ENCODE data around the gene NTN1. TPM values are rescaled to one million over a fixed set of nuclear protein-coding genes. Genes with fewer than 3 reads are reported as not detected.

NTN1 gene
- total and polyA plus RNA-seq, 3 donors from 2014 or later, result 4.8 to 8.8 (median 7.6) TPM

DNA sequence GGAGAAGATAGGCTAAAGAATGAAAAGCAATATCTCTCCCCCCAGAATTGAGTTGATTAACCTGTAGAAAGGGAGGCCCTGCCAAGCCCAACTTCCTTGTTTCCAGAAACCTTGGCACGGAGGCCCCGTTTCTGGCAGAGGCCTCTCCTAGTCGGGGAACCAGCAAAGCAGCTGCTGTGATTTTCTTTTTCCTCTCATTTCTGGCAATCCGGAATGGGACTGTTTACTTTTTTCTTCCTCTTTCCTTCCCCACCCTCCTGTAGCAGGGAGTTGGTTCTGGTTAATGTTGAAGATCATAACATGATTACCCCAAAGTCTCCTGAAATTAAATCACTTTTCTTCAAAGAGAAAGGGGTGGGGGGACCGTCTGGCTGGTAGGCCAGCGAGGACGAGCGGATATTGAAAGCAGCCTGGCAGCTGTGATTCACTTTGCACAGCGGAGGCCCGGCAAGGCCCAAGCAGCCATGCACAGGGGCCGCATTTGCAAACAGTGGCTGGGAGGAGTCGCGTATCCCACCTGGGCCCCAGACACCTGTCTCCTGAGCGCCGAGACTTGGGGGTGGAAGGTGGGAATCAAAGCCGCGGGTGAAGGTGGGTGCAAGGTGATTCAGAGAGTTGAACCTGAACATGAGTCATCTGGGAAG lies 51.5 kb downstream of the NTN1 start:
- H3K4me1 ChIP-seq, result no peaks in the 10 kb centered on the region
- no peaks in the 10 kb centered on the region for H3K9me3 ChIP-seq
- no peaks in the 10 kb centered on the region for H3K27me3 ChIP-seq
- H3K36me3 ChIP-seq (ENCODE audit: low read depth, missing control alignments), result no peaks in the 10 kb centered on the region
- H3K4me3 ChIP-seq, result no peak overlapping the region
- TF ChIP-seq POLR2A (IDR thresholded peaks at IDR 0.05), result no peak
- TF ChIP-seq, protein P1, sequence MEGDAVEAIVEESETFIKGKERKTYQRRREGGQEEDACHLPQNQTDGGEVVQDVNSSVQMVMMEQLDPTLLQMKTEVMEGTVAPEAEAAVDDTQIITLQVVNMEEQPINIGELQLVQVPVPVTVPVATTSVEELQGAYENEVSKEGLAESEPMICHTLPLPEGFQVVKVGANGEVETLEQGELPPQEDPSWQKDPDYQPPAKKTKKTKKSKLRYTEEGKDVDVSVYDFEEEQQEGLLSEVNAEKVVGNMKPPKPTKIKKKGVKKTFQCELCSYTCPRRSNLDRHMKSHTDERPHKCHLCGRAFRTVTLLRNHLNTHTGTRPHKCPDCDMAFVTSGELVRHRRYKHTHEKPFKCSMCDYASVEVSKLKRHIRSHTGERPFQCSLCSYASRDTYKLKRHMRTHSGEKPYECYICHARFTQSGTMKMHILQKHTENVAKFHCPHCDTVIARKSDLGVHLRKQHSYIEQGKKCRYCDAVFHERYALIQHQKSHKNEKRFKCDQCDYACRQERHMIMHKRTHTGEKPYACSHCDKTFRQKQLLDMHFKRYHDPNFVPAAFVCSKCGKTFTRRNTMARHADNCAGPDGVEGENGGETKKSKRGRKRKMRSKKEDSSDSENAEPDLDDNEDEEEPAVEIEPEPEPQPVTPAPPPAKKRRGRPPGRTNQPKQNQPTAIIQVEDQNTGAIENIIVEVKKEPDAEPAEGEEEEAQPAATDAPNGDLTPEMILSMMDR (IDR thresholded peaks at IDR 0.05), result no peak
- no peak overlapping the region for H3K27ac ChIP-seq
- intact Hi-C loops (cut with DNase I; ENCODE audit: low total_unique reads), result no loop called here
- WGBS, 2 donors, result 58 to 63% methylated on average over 17 of the region's 17 CpGs
- DNase-seq, result no peak

GRCh38 chr17:9074131-9074530 lies 52.8 kb downstream of the NTN1 start:
- intact Hi-C loops (cut with DNase I; ENCODE audit: low total_unique reads), result no loop called here
- 93 to 96% methylated on average over 16 of the region's 16 CpGs for WGBS, 2 donors
- no peak for DNase-seq
- TF ChIP-seq, protein P1 (IDR thresholded peaks at IDR 0.05), result no peak
- TF ChIP-seq POLR2A (IDR thresholded peaks at IDR 0.05), result no peak
- no peaks in the 10 kb centered on the region for H3K36me3 ChIP-seq (ENCODE audit: low read depth, missing control alignments)
- H3K27ac ChIP-seq, result no peak overlapping the region
- H3K4me3 ChIP-seq, result no peak overlapping the region
- no peaks in the 10 kb centered on the region for H3K9me3 ChIP-seq
- no peaks in the 10 kb centered on the region for H3K27me3 ChIP-seq
- H3K4me1 ChIP-seq, result no peaks in the 10 kb centered on the region

DNA sequence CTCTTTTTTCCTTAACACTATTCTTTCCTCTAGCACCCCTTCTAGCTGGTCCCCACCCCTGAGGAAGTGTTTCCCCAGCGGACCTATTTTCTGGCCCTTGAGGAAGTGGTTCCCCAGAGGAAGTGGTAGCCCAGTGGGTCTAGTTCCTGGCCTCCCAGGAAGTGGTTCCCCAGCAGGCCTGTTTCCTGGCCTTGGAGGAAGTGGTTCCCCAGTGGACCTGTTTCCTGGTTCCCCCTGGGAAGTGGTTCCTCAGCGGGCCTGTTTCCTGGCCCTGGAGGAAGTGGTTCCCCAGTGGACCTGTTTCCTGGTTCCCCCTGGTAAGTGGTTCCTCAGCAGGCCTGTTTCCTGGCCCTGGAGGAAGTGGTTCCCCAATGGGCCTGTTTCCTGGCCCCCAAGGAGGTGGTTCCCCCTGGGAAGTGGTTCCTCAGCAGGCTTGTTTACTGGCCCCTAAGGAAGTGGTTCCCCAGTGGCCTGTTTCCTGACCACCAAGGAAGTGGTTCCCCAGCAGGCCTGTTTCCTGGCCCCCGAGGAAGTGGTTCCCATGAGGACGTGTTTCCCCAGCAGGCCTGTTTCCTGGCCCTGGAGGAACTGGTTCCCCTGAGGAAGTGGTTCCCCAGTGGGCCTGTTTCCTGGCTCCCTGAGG lies 58.3 kb downstream of the NTN1 start:
- intact Hi-C loops (cut with DNase I; ENCODE audit: low total_unique reads), result no loop called here
- peak; percentile 23 for DNase-seq
- H3K4me1 ChIP-seq, result no peaks in the 10 kb centered on the region
- no peak overlapping the region for H3K4me3 ChIP-seq
- H3K27me3 ChIP-seq, result no peaks in the 10 kb centered on the region
- WGBS, 2 donors, result 91 to 92% methylated on average over 1 to 4 of the region's 4 CpGs
- no peak overlapping the region for H3K27ac ChIP-seq
- H3K36me3 ChIP-seq (ENCODE audit: low read depth, missing control alignments), result no peaks in the 10 kb centered on the region
- no peaks in the 10 kb centered on the region for H3K9me3 ChIP-seq
- TF ChIP-seq, protein P1 (IDR thresholded peaks at IDR 0.05), result no peak
- no peak for TF ChIP-seq POLR2A (IDR thresholded peaks at IDR 0.05)

GRCh38 chr17:9080296-9080914 lies 59.1 kb downstream of the NTN1 start:
- Histone ChIP-seq H3K4me1 (no peaks in the 10 kb centered on the region), H3K36me3 (ENCODE audit: low read depth, missing control alignments) (no peaks in the 10 kb centered on the region), H3K4me3 (no peak overlapping the region), H3K27ac (no peak overlapping the region), H3K9me3 (no peaks in the 10 kb centered on the region), H3K27me3 (no peaks in the 10 kb centered on the region)
- intact Hi-C loops (cut with DNase I; ENCODE audit: low total_unique reads), result no loop called here
- no peak for DNase-seq
- 77 to 83% methylated on average over 7 of the region's 7 CpGs for WGBS, 2 donors
- TF ChIP-seq, protein P1 (IDR thresholded peaks at IDR 0.05), result no peak
- TF ChIP-seq POLR2A (IDR thresholded peaks at IDR 0.05), result no peak

All from testis (tissue), 3 donors.